Measurements from ENCODE around the gene ELP6. TPM values are rescaled to one million over a fixed set of nuclear protein-coding genes. Genes with fewer than 3 reads are reported as not detected.

The ELP6 gene
- total RNA-seq, 2 donors from 2014 or later, result 14.9 to 16.7 TPM

DNA sequence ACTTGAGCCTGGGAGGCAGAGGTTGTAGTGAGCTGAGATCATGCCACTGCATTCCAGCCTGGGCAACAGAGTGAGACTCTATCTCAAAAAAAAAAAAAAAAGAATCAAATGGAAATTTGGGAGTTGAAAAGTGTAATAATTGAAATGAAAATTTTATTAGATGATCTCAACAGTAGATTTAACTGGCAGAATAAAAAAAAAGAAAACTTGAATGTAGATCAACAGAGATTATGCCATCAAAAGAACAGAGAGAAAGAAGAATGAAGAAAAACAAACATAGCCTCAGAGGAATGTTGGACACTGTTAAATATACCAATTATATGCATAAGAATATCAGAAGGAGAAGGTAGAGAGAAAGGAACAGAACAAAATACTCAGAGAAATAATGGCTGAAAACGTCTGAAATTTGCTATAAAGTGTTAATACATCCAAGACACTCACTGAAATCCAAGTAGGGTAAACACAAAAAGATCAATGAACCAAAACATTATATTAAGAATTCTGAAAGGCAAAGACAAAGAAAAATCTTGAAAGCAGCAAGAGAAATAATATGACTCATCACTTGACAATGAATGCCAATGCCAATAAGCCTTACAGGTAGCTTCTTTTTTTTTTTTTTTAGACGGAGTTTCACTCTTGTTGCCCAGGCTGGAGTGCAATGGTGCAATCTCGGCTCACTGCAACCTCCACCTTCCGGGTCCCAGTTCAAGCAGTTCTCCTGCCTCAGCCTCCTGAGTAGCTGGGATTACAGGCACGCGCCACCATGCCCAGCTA is 14.6 kb upstream of the ELP6 start:
- TF ChIP-seq, protein P1, sequence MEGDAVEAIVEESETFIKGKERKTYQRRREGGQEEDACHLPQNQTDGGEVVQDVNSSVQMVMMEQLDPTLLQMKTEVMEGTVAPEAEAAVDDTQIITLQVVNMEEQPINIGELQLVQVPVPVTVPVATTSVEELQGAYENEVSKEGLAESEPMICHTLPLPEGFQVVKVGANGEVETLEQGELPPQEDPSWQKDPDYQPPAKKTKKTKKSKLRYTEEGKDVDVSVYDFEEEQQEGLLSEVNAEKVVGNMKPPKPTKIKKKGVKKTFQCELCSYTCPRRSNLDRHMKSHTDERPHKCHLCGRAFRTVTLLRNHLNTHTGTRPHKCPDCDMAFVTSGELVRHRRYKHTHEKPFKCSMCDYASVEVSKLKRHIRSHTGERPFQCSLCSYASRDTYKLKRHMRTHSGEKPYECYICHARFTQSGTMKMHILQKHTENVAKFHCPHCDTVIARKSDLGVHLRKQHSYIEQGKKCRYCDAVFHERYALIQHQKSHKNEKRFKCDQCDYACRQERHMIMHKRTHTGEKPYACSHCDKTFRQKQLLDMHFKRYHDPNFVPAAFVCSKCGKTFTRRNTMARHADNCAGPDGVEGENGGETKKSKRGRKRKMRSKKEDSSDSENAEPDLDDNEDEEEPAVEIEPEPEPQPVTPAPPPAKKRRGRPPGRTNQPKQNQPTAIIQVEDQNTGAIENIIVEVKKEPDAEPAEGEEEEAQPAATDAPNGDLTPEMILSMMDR (IDR thresholded peaks at IDR 0.05), result no peak
- H3K9me3 ChIP-seq, result no peaks in the 10 kb centered on the region
- DNase-seq (ENCODE audit: low spot score), result no peak

DNA sequence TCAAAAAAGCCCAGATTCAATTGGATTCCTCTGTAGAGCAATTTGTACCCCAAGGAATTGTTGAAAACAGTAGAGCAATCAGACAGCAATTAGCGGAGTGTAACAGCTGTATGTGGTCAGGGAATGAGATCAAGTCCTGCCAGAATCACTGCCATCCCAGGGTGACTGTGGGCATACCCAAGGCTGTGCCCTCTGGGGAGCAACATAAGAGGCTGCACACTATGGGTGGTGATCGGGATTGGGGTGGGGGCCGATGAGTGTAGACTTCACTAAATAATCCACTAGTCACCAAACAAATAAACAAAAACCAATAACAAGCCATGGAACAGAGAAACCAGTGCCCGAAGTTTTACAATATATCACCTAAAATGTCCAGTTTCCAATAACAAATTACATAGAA is 12.1 kb upstream of the ELP6 start:
- TF ChIP-seq, protein P1 (IDR thresholded peaks at IDR 0.05), result no peak
- Histone ChIP-seq H3K27ac (no peak overlapping the region), H3K4me3 (no peak overlapping the region), H3K27me3 (no peaks in the 10 kb centered on the region), H3K4me1 (no peaks in the 10 kb centered on the region), H3K36me3 (no peaks in the 10 kb centered on the region), H3K9me3 (no peaks in the 10 kb centered on the region)
- no peak for DNase-seq (ENCODE audit: low spot score)

More for the DNA sequence above, 14.6 kb upstream of the ELP6 start:
- Histone ChIP-seq H3K4me1 (no peaks in the 10 kb centered on the region), H3K27ac (no peak overlapping the region), H3K27me3 (no peaks in the 10 kb centered on the region), H3K36me3 (no peaks in the 10 kb centered on the region), H3K4me3 (no peak overlapping the region)

DNA sequence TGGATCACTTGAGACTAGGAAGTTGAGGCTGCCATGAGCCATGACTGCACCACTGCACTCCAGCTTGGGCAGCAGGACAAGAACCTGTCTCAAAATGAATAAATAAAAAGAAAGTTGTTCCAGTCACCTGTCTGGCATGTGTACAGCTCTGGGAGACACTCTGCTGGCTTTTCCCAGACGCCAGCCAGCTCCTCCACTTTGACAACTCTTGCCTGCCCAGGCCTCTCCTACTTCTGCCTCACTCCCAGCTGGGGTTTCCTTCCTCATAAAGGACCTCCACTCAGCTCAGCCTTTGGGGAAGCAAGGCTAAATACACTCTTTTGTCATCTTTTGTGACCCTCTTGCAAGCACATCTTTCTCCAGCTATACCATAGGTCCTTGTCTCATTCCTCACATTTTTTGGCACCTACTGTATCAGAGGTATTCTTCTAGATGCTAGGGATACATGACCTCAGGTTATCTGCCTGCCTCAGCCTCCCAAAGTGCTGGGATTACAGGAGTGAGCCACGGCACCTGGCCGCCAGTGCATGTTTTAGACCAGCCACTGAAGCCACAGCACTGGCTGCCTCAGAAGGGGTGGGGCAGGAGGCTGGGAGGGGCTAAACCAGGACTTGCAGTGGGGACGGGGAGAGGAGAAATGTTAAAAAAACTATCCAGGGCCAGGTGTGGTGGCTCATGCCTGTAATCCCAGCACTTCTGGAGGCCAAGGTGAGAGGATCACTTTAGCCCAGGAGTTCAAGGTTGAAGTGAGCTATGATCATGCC is 10.0 kb upstream of the ELP6 start:
- H3K4me1 ChIP-seq, result no peaks in the 10 kb centered on the region
- no peak overlapping the region for H3K4me3 ChIP-seq
- no peaks in the 10 kb centered on the region for H3K27me3 ChIP-seq
- no peaks in the 10 kb centered on the region for H3K36me3 ChIP-seq
- H3K27ac ChIP-seq, result no peak overlapping the region
- no peaks in the 10 kb centered on the region for H3K9me3 ChIP-seq
- DNase-seq (ENCODE audit: low spot score), result no peak
- TF ChIP-seq, protein P1 (IDR thresholded peaks at IDR 0.05), result no peak

DNA sequence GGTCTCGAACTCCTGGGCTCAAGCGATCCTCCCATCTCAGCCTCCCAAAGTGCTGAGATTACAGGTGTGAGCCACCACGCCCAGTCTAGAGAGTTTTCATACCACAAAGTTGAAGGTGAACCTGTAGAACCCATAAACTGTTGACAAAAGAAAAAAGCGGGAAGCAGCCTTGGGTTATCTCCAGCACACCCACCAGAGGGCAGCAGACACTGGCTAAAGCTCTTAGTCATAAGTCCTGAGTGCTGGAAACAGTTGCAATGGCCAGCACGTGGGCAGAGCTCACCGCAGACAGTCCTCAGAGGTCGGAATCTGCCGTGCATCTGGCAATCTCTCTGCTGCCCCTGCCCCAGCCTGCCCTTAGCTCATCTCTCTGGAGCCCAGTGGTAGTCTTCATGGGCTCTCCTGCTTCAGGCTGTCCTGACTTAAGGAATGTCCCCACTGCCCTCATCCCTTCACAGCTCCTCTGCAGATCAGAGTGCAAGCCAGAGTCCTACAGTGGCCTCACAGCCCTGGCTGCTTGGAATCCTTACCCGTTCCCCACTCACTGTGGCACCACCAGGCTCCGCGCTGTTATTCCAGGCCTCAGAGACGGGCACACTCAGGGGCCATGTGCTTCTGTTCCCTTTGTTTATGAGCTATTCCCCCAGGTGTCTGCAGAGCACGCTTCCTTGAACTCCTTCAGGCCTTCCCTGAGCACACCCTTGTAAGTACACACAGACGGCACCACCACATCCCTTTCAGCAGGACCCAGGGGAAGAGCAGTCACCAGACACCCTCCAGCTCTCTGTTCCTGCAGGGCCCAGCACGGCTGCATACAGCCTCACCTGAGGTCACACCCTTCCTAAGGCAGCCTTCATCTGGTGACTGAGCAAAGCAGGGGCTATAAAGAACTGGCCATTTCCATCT is 8.8 kb upstream of the ELP6 start:
- Histone ChIP-seq H3K36me3 (no peaks in the 10 kb centered on the region), H3K9me3 (no peaks in the 10 kb centered on the region), H3K27ac (no peak overlapping the region), H3K27me3 (no peaks in the 10 kb centered on the region), H3K4me3 (no peak overlapping the region), H3K4me1 (no peaks in the 10 kb centered on the region)
- DNase-seq (ENCODE audit: low spot score), result peak; percentile 80
- TF ChIP-seq, protein P1 (IDR thresholded peaks at IDR 0.05), result peak; percentile 73 to 90

DNA sequence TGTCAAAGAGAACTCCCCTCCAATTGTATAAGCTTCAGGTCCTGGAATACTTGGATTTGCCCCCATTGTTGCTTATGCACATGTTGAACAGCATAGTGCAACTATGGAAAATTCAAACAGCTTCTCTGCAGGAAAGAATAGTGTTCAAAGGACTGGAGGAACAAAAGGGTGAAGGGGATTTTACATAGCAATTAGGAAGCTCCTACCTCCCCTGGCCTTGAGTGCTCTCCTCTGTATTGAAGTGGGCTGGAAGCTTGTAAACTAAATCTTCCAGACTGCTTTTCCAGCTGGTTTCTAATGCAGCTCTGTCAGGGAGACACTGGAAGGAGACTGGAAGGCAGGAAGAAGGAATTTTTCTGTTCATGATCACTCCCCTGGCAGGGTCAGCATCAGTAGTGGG is 7.2 kb upstream of the ELP6 start:
- no peaks in the 10 kb centered on the region for H3K9me3 ChIP-seq
- TF ChIP-seq, protein P1 (IDR thresholded peaks at IDR 0.05), result no peak
- H3K27ac ChIP-seq, result no peak overlapping the region
- no peaks in the 10 kb centered on the region for H3K27me3 ChIP-seq
- no peak overlapping the region for H3K4me3 ChIP-seq
- no peak for DNase-seq (ENCODE audit: low spot score)
- H3K36me3 ChIP-seq, result no peaks in the 10 kb centered on the region
- H3K4me1 ChIP-seq, result no peaks in the 10 kb centered on the region

All from right atrium auricular region (tissue), 2 donors.